ENCODE measurements around the gene TMPRSS7.

GRCh38 chr3:112013784-112014143, 20.8 kb upstream of the TMPRSS7 start:
- no peak for TF ChIP-seq BACH1 (IDR thresholded peaks at IDR 0.05; ENCODE audit: low read length)
- no peak for TF ChIP-seq SAP30 (IDR thresholded peaks at IDR 0.05; ENCODE audit: insufficient read depth, insufficient replicate concordance, low read length)
- TF ChIP-seq CTCF (IDR thresholded peaks at IDR 0.05; ENCODE audit: control extremely low read depth in 1 of 3, insufficient read depth in 1 of 3, low read depth in 1 of 3, low read length in 3 of 3) = no peak
- no peak for TF ChIP-seq TAF1 (IDR thresholded peaks at IDR 0.05; ENCODE audit: low read depth, low read length)
